IMR-90 (cell line): Measurements from ENCODE around the gene COL6A3. TPM values are rescaled to one million over a fixed set of nuclear protein-coding genes. Genes with fewer than 3 reads are reported as not detected.

ENCODE experiments used
- ATAC-seq: fragments of 200-7000 bp; cut with Tn5 transposase; 2 replicates; pipeline ENCODE4 v1.9.1; 2020; ENCODE audit warnings: low read depth, mild to moderate bottlenecking, moderate library complexity
- BruUV-seq: library from RNA; stranded (reverse); fragments of 400-500 nt; replicated peaks from 2 replicates; lab custom pipeline; 2021; lab: Mats Ljungman, UMichigan
- CTCF ChIA-PET: fragments of 300-600 bp; formaldehyde crosslinking; extraction: SDS; loops from one replicate; lab custom pipeline; 2021; ENCODE audit warnings: antibody characterized with exemption; lab: Yijun Ruan, JAX
- POLR2A ChIA-PET: fragments of 300-600 bp; sonication (Branson Sonifier 250); formaldehyde crosslinking; loops from one replicate; lab custom pipeline; 2022; ENCODE audit warnings: antibody characterized with exemption; ENCODE audit not compliant: unreplicated experiment; lab: Charles Lee
- DNase-seq: peaks from one replicate; pipeline ENCODE4 v3.0.0; 2013
- H2AFZ ChIP-seq: replicated peaks from 2 replicates; pipeline ENCODE3; 2013; ENCODE audit warnings: low read length, mild to moderate bottlenecking; ENCODE audit not compliant: poor library complexity
- H2AK5ac ChIP-seq: 2 replicates; pipeline ENCODE4 v1.6.1; 2013; ENCODE audit warnings: low read depth, low read length, inconsistent platforms
- H2AK9ac ChIP-seq: replicated peaks from 2 replicates; pipeline ENCODE3; 2013; ENCODE audit warnings: mild to moderate bottlenecking, low read depth, low read length, moderate library complexity; ENCODE audit not compliant: poor library complexity
- H2BK120ac ChIP-seq: 2 replicates; pipeline ENCODE4 v1.6.1; 2013; ENCODE audit warnings: low read depth, low read length, inconsistent platforms
- H2BK15ac ChIP-seq: 3 replicates; pipeline ENCODE4 v1.6.1; 2013; ENCODE audit warnings: low read depth, low read length, inconsistent platforms
- H2BK20ac ChIP-seq: 2 replicates; pipeline ENCODE4 v1.6.1; 2013; ENCODE audit warnings: low read depth, mild to moderate bottlenecking, inconsistent platforms, low read length, moderate library complexity
- H2BK5ac ChIP-seq: 2 replicates; pipeline ENCODE4 v1.6.1; 2013; ENCODE audit warnings: mild to moderate bottlenecking, low read depth, low read length, inconsistent platforms; ENCODE audit not compliant: poor library complexity, severe bottlenecking
- H3K14ac ChIP-seq: replicated peaks from 2 replicates; pipeline ENCODE4 v1.6.1; 2013; ENCODE audit warnings: low read depth, low read length, inconsistent platforms
- H3K18ac ChIP-seq: 2 replicates; pipeline ENCODE4 v1.6.1; 2013; ENCODE audit warnings: low read depth, low read length, control low read depth
- H3K23ac ChIP-seq: 2 replicates; pipeline ENCODE4 v1.6.1; 2013; ENCODE audit warnings: low read depth, low read length, inconsistent platforms
- H3K27ac ChIP-seq: 2 replicates; pipeline ENCODE4 v1.5.1; 2013; ENCODE audit warnings: mild to moderate bottlenecking, control low read depth, low read length; ENCODE audit not compliant: insufficient read depth
- H3K27me3 ChIP-seq: 2 replicates; pipeline ENCODE4 v1.6.1; 2013; ENCODE audit warnings: low read length; ENCODE audit not compliant: control insufficient read depth, insufficient read depth
- H3K36me3 ChIP-seq: 2 replicates; pipeline ENCODE4 v1.6.1; 2013; ENCODE audit warnings: low read length, mixed read lengths; ENCODE audit not compliant: control insufficient read depth, insufficient read depth
- H3K4ac ChIP-seq: 2 replicates; pipeline ENCODE4 v1.6.1; 2013; ENCODE audit warnings: low read depth, low read length, inconsistent platforms
- H3K4me1 ChIP-seq: 2 replicates; pipeline ENCODE4 v1.6.1; 2013; ENCODE audit warnings: low read length, mixed read lengths; ENCODE audit not compliant: control insufficient read depth, insufficient read depth
- H3K4me2 ChIP-seq: 2 replicates; pipeline ENCODE4 v1.6.1; 2013; ENCODE audit warnings: low read depth, mild to moderate bottlenecking, control low read depth, low read length, moderate library complexity
- H3K4me3 ChIP-seq: 2 replicates; pipeline ENCODE4 v1.5.1; 2013; ENCODE audit warnings: low read depth, mild to moderate bottlenecking, control low read depth, low read length, moderate library complexity; ENCODE audit not compliant: insufficient read depth
- H3K56ac ChIP-seq: 2 replicates; pipeline ENCODE4 v1.6.1; 2013; ENCODE audit warnings: low read length, inconsistent platforms; ENCODE audit not compliant: insufficient read depth; ENCODE audit errors: extremely low read depth
- H3K79me1 ChIP-seq, 2 experiments: 2 replicates each; pipeline ENCODE4 v1.6.1; 2013; ENCODE audit warnings: low read length in 2 of 2, inconsistent platforms in 1 of 2, low read depth in 1 of 2
- H3K9ac ChIP-seq: 2 replicates; pipeline ENCODE4 v1.6.1; 2013; ENCODE audit warnings: low read depth, low read length, control low read depth
- H3K9me1 ChIP-seq: 2 replicates; pipeline ENCODE4 v1.6.1; 2013; ENCODE audit warnings: low read length, inconsistent platforms; ENCODE audit not compliant: insufficient read depth
- H3K9me3 ChIP-seq: 2 replicates; pipeline ENCODE4 v1.6.1; 2013; ENCODE audit warnings: low read length; ENCODE audit not compliant: control insufficient read depth, insufficient read depth
- H4K20me1 ChIP-seq: 2 replicates; pipeline ENCODE4 v1.6.1; 2013; ENCODE audit warnings: low read length, inconsistent platforms; ENCODE audit not compliant: insufficient read depth
- H4K5ac ChIP-seq: 2 replicates; pipeline ENCODE4 v1.6.1; 2013; ENCODE audit warnings: mild to moderate bottlenecking, low read depth, low read length, control low read depth
- H4K8ac ChIP-seq, 2 experiments: 2 replicates each; pipeline ENCODE4 v1.6.1; 2013; ENCODE audit warnings: low read depth in 2 of 2, low read length in 2 of 2, control low read depth in 1 of 2, inconsistent platforms in 1 of 2
- H4K91ac ChIP-seq: 2 replicates; pipeline ENCODE4 v1.6.1; 2013; ENCODE audit warnings: low read depth, low read length, inconsistent platforms; ENCODE audit not compliant: insufficient read depth
- BHLHE40 ChIP-seq: fragments of 150-350 bp; IDR thresholded peaks from 2 replicates; pipeline ENCODE4 v1.6.1; 2016; ENCODE audit warnings: mild to moderate bottlenecking, low read depth, low read length
- CEBPB ChIP-seq: IDR thresholded peaks from 2 replicates; pipeline ENCODE4 v1.6.1; 2012; ENCODE audit warnings: low read depth, low read length, improper control_type of control experiment
- ELK1 ChIP-seq: fragments of 150-350 bp; IDR thresholded peaks from 2 replicates; pipeline ENCODE4 v1.6.1; 2016; ENCODE audit warnings: low read depth, mild to moderate bottlenecking, low read length, moderate library complexity, borderline replicate concordance
- FOS ChIP-seq: fragments of 150-350 bp; IDR thresholded peaks from 2 replicates; pipeline ENCODE4 v1.6.1; 2016; ENCODE audit warnings: low read depth, low read length
- MAFK ChIP-seq: IDR thresholded peaks from 2 replicates; pipeline ENCODE4 v1.6.1; 2012; ENCODE audit warnings: low read depth, low read length, improper control_type of control experiment
- MAZ ChIP-seq: IDR thresholded peaks from 2 replicates; pipeline ENCODE4 v1.6.1; 2012; ENCODE audit warnings: low read depth, mild to moderate bottlenecking, low read length, improper control_type of control experiment, moderate library complexity, borderline replicate concordance
- MXI1 ChIP-seq: IDR thresholded peaks from 2 replicates; pipeline ENCODE4 v1.6.1; 2012; ENCODE audit warnings: low read depth, mild to moderate bottlenecking, low read length, moderate library complexity, borderline replicate concordance
- NFE2L2 ChIP-seq: fragments of 150-350 bp; IDR thresholded peaks from 2 replicates; pipeline ENCODE4 v1.6.1; 2016; ENCODE audit warnings: low read depth, mild to moderate bottlenecking, low read length
- POLR2A ChIP-seq: IDR thresholded peaks from 2 replicates; pipeline ENCODE4 v1.6.1; 2012; ENCODE audit warnings: mild to moderate bottlenecking, low read depth, low read length
- RCOR1 ChIP-seq: IDR thresholded peaks from 2 replicates; pipeline ENCODE4 v1.6.1; 2012; ENCODE audit warnings: mild to moderate bottlenecking, low read length, improper control_type of control experiment; ENCODE audit not compliant: insufficient replicate concordance
- RFX5 ChIP-seq: IDR thresholded peaks from 2 replicates; pipeline ENCODE4 v1.8.0; 2012; ENCODE audit warnings: low read depth, mild to moderate bottlenecking, low read length, moderate library complexity
- SMC3 ChIP-seq: fragments of 150-350 bp; IDR thresholded peaks from 2 replicates; pipeline ENCODE4 v1.6.1; 2016; ENCODE audit warnings: low read depth, mild to moderate bottlenecking, antibody characterized with exemption, low read length, moderate library complexity
- USF2 ChIP-seq: fragments of 150-350 bp; IDR thresholded peaks from 2 replicates; pipeline ENCODE4 v1.6.1; 2017; ENCODE audit warnings: mild to moderate bottlenecking, antibody characterized with exemption, low read length, low read depth
- WGBS, 2 experiments: methylation state at CpG; one replicate each; pipeline versions ENCODE4 v1.1.5 to v1.1.7; 2013; ENCODE audit warnings: missing lambda C conversion rate in 2 of 2; ENCODE audit not compliant: insufficient read length in 1 of 2; ENCODE audit errors: extremely low coverage in 2 of 2; 5-methylcytosine and 5-hydroxymethylcytosine counted together
- dilution Hi-C: fragments of 300-500 bp; cut with HindIII; formaldehyde crosslinking; loops from one replicate; pipeline ENCODE4 v1.14.3; 2018; ENCODE audit warnings: low sequenced_read_pairs; ENCODE audit not compliant: unreplicated experiment
- in situ Hi-C: fragments of 300-500 bp; cut with MboI; formaldehyde crosslinking; loops from 3 replicates; pipeline ENCODE4 v1.14.3; 2019; ENCODE audit warnings: low sequenced_read_pairs, inconsistent platforms, mixed read lengths
- intact Hi-C: fragments of 100-400 bp; cut with micrococcal nuclease; formaldehyde crosslinking; loops from 2 replicates; pipeline ENCODE4 v1.10.0; 2022
- polyA plus RNA-seq, 3 experiments: library from polyadenylated mRNA; depleted of rRNA; stranded (reverse); fragments of >200 nt; gene quantifications; 2 replicates each; pipeline ENCODE4 v1.2.3, GENCODE V29; 2012; ENCODE audit warnings: low replicate concordance in 1 of 3
- total RNA-seq: library from RNA; depleted of rRNA; stranded (reverse); fragments of >200 nt; gene quantifications from 2 replicates; pipeline ENCODE4 v1.2.3, GENCODE V29; 2012

COL6A3 gene
- total and polyA plus RNA-seq, 2 of the 4 experiments (the other 2 are of a cell fraction) = 964 to 1,855 TPM

- ChIA-PET CTCF (interaction anchor here (0.8 to 1.5 kb wide), 2 partner anchors 117 to 303 kb away, joined by 3 to 4 read pairs; no protein-coding TSS in a partner anchor), POLR2A (interaction anchor here (0.6 to 4.2 kb wide), 6 partner anchors 25 to 132 kb away, joined by 3 to 23 read pairs (median 8); partner anchors contain the start of gene COL6A3)
- Histone ChIP-seq H3K9me3 (no peaks in the 10 kb centered on the region), H2AK9ac (peak overlapping the region; percentile 83), H3K27me3 (no peaks in the 10 kb centered on the region), H3K14ac (peak overlapping the region; percentile 79), H4K5ac (peak overlapping the region; percentile 89), H2BK120ac (peak overlapping the region; percentile 100), H2BK15ac (peak overlapping the region; percentile 35; the same call in 2 of the 3 replicates), H3K4ac (peak overlapping the region; percentile 84), H2BK20ac (peak overlapping the region; percentile 95), H4K8ac (peak overlapping the region; percentile 81 to 86), H3K4me2 (peak overlapping the region; percentile 15; the same call in 1 of the 2 replicates), H3K9ac (peak overlapping the region; percentile 57), H3K23ac (peak overlapping the region; percentile 80), H3K4me3 (no peak overlapping the region), H4K91ac (peak overlapping the region; percentile 96), H3K9me1 (peaks cover 23% of the 10 kb centered on the region), H2AK5ac (peak overlapping the region; percentile 60), H3K36me3 (no peaks in the 10 kb centered on the region), H2AFZ (no peak overlapping the region), H3K4me1 (peaks cover 37% of the 10 kb centered on the region), H3K27ac (peak overlapping the region; percentile 97), H2BK5ac (peak overlapping the region; percentile 100), H3K56ac (peak overlapping the region; percentile 94), H4K20me1 (no peaks in the 10 kb centered on the region), H3K79me1 (peaks cover 0 to 27% of the 10 kb centered on the region in 2 experiments; a peak in 2 of 4 replicates), H3K18ac (peak overlapping the region; percentile 97)
- TF ChIP-seq MXI1 (no peak), RCOR1 (no peak), MAFK (no peak), MAZ (peak; percentile 29; the same call in 1 of the 2 replicates), BHLHE40 (no peak; the same call in 1 of the 2 replicates), FOS (peak; percentile 36), CEBPB (no peak), SMC3 (no peak), USF2 (no peak), NFE2L2 (no peak), RFX5 (no peak), ELK1 (no peak), POLR2A (peak; percentile 49; the same call in 1 of the 2 replicates)
- intact Hi-C loops = loop anchor here (1.0 to 2.0 kb wide), 4 partner anchors 9 to 104 kb away; no protein-coding TSS in a partner anchor
- DNase-seq = peak; percentile 93
- BruUV-seq = no TSS peak
- peak; percentile 10; the same call in 1 of the 2 replicates for ATAC-seq
- WGBS, 2 experiments = no CpG with 5 or more reads among the region's 1 CpG
- dilution Hi-C loops = no loop called here
- in situ Hi-C loops = no loop called here
These were observed 131.3 kb downstream of the COL6A3 start for GRCh38 chr2:237282568-237283128.
